GM12878 (cell line): ENCODE measurements around the gene PTPRJ. TPM values are rescaled to one million over a fixed set of nuclear protein-coding genes. Genes with fewer than 3 reads are reported as not detected.

Experiments
- ATAC-seq: fragments of 200-7000 bp; cut with Tn5 transposase; 3 replicates; pipeline ENCODE4 v1.9.1; 2020; ENCODE audit warnings: mild to moderate bottlenecking, moderate library complexity
- BruUV-seq: library from RNA; stranded (reverse); fragments of 400-500 nt; replicated peaks from 2 replicates; lab custom pipeline; 2021; lab: Mats Ljungman, UMichigan
- CTCF ChIA-PET: fragments of 300-600 bp; sonication (Branson Sonifier 250); formaldehyde crosslinking; extraction: SDS; loops from one replicate; lab custom pipeline; 2021; ENCODE audit warnings: inconsistent platforms; lab: Yijun Ruan, JAX
- POLR2A ChIA-PET: fragments of 350-600 bp; formaldehyde crosslinking; extraction: SDS; loops from one replicate; lab custom pipeline; 2021; ENCODE audit warnings: inconsistent platforms; lab: Charles Lee
- RAD21 ChIA-PET: fragments of 300-600 bp; sonication (Branson Sonifier 250); formaldehyde crosslinking; loops from one replicate; lab custom pipeline; 2023; ENCODE audit warnings: antibody characterized with exemption; ENCODE audit not compliant: unreplicated experiment; lab: Charles Lee
- SMC1A ChIA-PET: fragments of 300-600 bp; sonication (Branson Sonifier 250); formaldehyde crosslinking; loops from one replicate; lab custom pipeline; 2023; ENCODE audit not compliant: unreplicated experiment, uncharacterized antibody; lab: Charles Lee
- DNase-seq: peaks from one replicate; pipeline ENCODE4 v3.0.0-alpha.2; 2011; ENCODE audit warnings: low read depth, low spot score
- FAIRE-seq: peaks from 3 replicates; lab custom pipeline; 2011; peaks lifted over from hg19 to GRCh38; lab: Jason Lieb, UNC
- H2AFZ ChIP-seq: 2 replicates; pipeline ENCODE4 v1.6.0; 2011; ENCODE audit warnings: low read depth, low read length, control low read depth; ENCODE audit not compliant: control insufficient read depth
- H3K27ac ChIP-seq: 2 replicates; pipeline ENCODE4 v1.5.1; 2011; ENCODE audit warnings: control low read depth; ENCODE audit not compliant: control insufficient read depth, insufficient read depth
- H3K27me3 ChIP-seq, 2 experiments: replicated peaks in 1 of 2; 2 replicates each; pipeline versions ENCODE4 v1.6.0 to v1.6.1; 2011; ENCODE audit warnings: low read length in 1 of 2; ENCODE audit not compliant: control insufficient read depth in 2 of 2, insufficient read depth in 2 of 2
- H3K36me3 ChIP-seq, 2 experiments: 2 replicates each; pipeline ENCODE4 v1.5.1; 2011; ENCODE audit warnings: low read length in 1 of 2; ENCODE audit not compliant: control insufficient read depth in 2 of 2, insufficient read depth in 2 of 2
- H3K4me1 ChIP-seq: 2 replicates; pipeline ENCODE4 v1.6.1; 2011; ENCODE audit warnings: mild to moderate bottlenecking, low read length, moderate library complexity, mixed read lengths; ENCODE audit not compliant: control insufficient read depth, insufficient read depth
- H3K4me2 ChIP-seq: 2 replicates; pipeline ENCODE4 v1.6.0; 2011; ENCODE audit warnings: control low read depth; ENCODE audit not compliant: control insufficient read depth, insufficient read depth
- H3K4me3 ChIP-seq: fragments of 200-600 bp; sonication (generic); 2 replicates; pipeline ENCODE4 v1.5.1; 2016
- H3K79me2 ChIP-seq: 2 replicates; pipeline ENCODE4 v1.6.0; 2011; ENCODE audit warnings: low read length; ENCODE audit not compliant: control insufficient read depth, insufficient read depth
- H3K9ac ChIP-seq: 2 replicates; pipeline ENCODE4 v1.8.0; 2011; ENCODE audit warnings: low read length, control low read depth, mixed read lengths; ENCODE audit not compliant: control insufficient read depth, insufficient read depth
- H3K9me3 ChIP-seq: replicated peaks from 3 replicates; pipeline ENCODE4 v1.5.1; 2011; ENCODE audit warnings: mild to moderate bottlenecking, low read length; ENCODE audit not compliant: control insufficient read depth, insufficient read depth
- H4K20me1 ChIP-seq: 2 replicates; pipeline ENCODE4 v1.6.0; 2011; ENCODE audit not compliant: control insufficient read depth, insufficient read depth
- ASH2L ChIP-seq: fragments of 300-600, 200-600 bp; sonication (generic); IDR thresholded peaks from 2 replicates; pipeline ENCODE4 v1.6.1; 2017; ENCODE audit warnings: low read depth, mild to moderate bottlenecking, borderline replicate concordance
- BACH1 ChIP-seq: fragments of 450-650 bp; IDR thresholded peaks from 2 replicates; pipeline ENCODE4 v1.6.1; 2017; ENCODE audit warnings: mild to moderate bottlenecking, borderline replicate concordance
- CHD1 ChIP-seq: IDR thresholded peaks from 2 replicates; pipeline ENCODE4 v1.6.1; 2012; ENCODE audit warnings: low read depth, low read length, improper control_type of control experiment
- CREB1 ChIP-seq: IDR thresholded peaks from 2 replicates; pipeline ENCODE4 v1.6.1; 2012; ENCODE audit warnings: low read depth, mild to moderate bottlenecking, inconsistent platforms
- E4F1 ChIP-seq: fragments of 450-650 bp; IDR thresholded peaks from 2 replicates; pipeline ENCODE4 v1.6.1; 2018; ENCODE audit warnings: borderline replicate concordance, mild to moderate bottlenecking; ENCODE audit not compliant: partially characterized antibody
- ELK1 ChIP-seq: IDR thresholded peaks from 2 replicates; pipeline ENCODE4 v1.6.1; 2012; ENCODE audit warnings: low read depth, low read length, improper control_type of control experiment
- HCFC1 ChIP-seq: fragments of 150-350 bp; IDR thresholded peaks from 2 replicates; pipeline ENCODE4 v1.6.1; 2014; ENCODE audit warnings: low read length
- MTA3 ChIP-seq: IDR thresholded peaks from 2 replicates; pipeline ENCODE4 v1.6.1; 2012; ENCODE audit warnings: low read length, inconsistent platforms, borderline replicate concordance
- NFIC ChIP-seq: IDR thresholded peaks from 2 replicates; pipeline ENCODE4 v1.6.1; 2012; ENCODE audit warnings: low read depth, mild to moderate bottlenecking, inconsistent platforms, low read length, moderate library complexity
- RAD21 ChIP-seq: IDR thresholded peaks from 2 replicates; pipeline ENCODE4 v1.6.1; 2011; ENCODE audit warnings: mild to moderate bottlenecking, low read depth, low read length, moderate library complexity; ENCODE audit not compliant: insufficient read depth
- SKIL ChIP-seq: fragments of 450-650 bp; IDR thresholded peaks from 2 replicates; pipeline ENCODE4 v1.6.1; 2017; ENCODE audit warnings: mild to moderate bottlenecking, low read depth, inconsistent platforms; ENCODE audit not compliant: poor library complexity, severe bottlenecking
- WGBS: methylation state at CpG from one replicate; pipeline ENCODE4 v1.1.6; 2016; ENCODE audit warnings: low lambda C conversion rate; ENCODE audit not compliant: insufficient replicate concordance, insufficient coverage; ENCODE audit errors: missing lambda C conversion rate; 5-methylcytosine and 5-hydroxymethylcytosine counted together
- in situ Hi-C: fragments of 300-500 bp; cut with MboI; formaldehyde crosslinking; loops from 9 replicates; pipeline ENCODE4 v1.14.3; 2018; ENCODE audit warnings: mixed read lengths
- intact Hi-C: fragments of 100-400 bp; cut with micrococcal nuclease; formaldehyde crosslinking; loops from one replicate; pipeline ENCODE4 v1.14.2; 2022; ENCODE audit not compliant: unreplicated experiment
- polyA plus RNA-seq, 11 experiments: library from polyadenylated mRNA; depleted of rRNA in 4 of 11; unstranded in 6 of 11; stranded (reverse) in 5 of 11; fragments of >200 nt; fragmentation: Nextera tagmentation in 4 of 11; fragmentation: Illumina TruSeq in 1 of 11; extraction: Ambion mirVana in 4 of 11; extraction: Trizol in 1 of 11; gene quantifications; 1 replicate in 1 of 11; 2 replicates in 10 of 11; pipeline versions ENCODE4 v1.2.1 to v1.2.3, GENCODE V29; 2011 to 2016; ENCODE audit warnings: inconsistent platforms in 2 of 11, missing spikeins in 2 of 11, low read depth in 1 of 11
- total RNA-seq, 4 experiments: library from RNA; depleted of rRNA in 3 of 4; stranded (reverse); fragments of >200 nt in 3 of 4; fragmentation: Illumina TruSeq in 1 of 4; extraction: Trizol in 1 of 4; gene quantifications; 2 replicates each; pipeline versions ENCODE4 v1.2.1 to v1.2.3, GENCODE V29; 2013 to 2021

PTPRJ gene
- total and polyA plus RNA-seq, 10 of the 15 experiments (the other 5 are each of a cell fraction or from before 2014, with no cell fraction given) = 0.22 to 22.4 (median 7.4) TPM

GRCh38 chr11:48096588-48097525 lies 116.5 kb downstream of the PTPRJ start:
- DNase-seq (no peak), ATAC-seq (no peak), FAIRE-seq (no peak)
- RAD21 ChIA-PET = interaction anchor here (0.6 kb wide), 1 partner anchor 190 kb away, joined by 3 read pairs; no protein-coding TSS in a partner anchor
- Histone ChIP-seq H3K36me3 (no peaks in the 10 kb centered on the region), H3K4me1 (peaks cover 19% of the 10 kb centered on the region), H3K27me3 (no peaks in the 10 kb centered on the region), H3K4me2 (no peak overlapping the region), H3K9ac (no peak overlapping the region), H3K9me3 (no peaks in the 10 kb centered on the region; the same call in 2 of the 3 replicates), H2AFZ (no peak overlapping the region), H3K4me3 (no peak overlapping the region), H3K27ac (no peak overlapping the region), H4K20me1 (no peaks in the 10 kb centered on the region; the same call in 1 of the 2 replicates), H3K79me2 (peaks cover 2% of the 10 kb centered on the region; the same call in 1 of the 2 replicates)
- SMC1A ChIA-PET = interaction anchor here (1.2 to 1.7 kb wide), 2 partner anchors 11 to 15 kb away, joined by 3 to 5 read pairs; no protein-coding TSS in a partner anchor
- intact Hi-C loops = no loop called here
- no peak for TF ChIP-seq ELK1
- TF ChIP-seq SKIL = no peak
- no peak for TF ChIP-seq RAD21
- no peak for TF ChIP-seq NFIC
- TF ChIP-seq BACH1 = no peak
- TF ChIP-seq CHD1 = no peak
- no peak for TF ChIP-seq ASH2L
- TF ChIP-seq MTA3 = no peak
- TF ChIP-seq HCFC1 = no peak
- TF ChIP-seq CREB1 = no peak
- TF ChIP-seq E4F1 = no peak
- whole genome bisulfite sequencing = 63% methylated on average over 6 of the region's 6 CpGs
- POLR2A ChIA-PET = no interaction called here
- BruUV-seq = no TSS peak
- CTCF ChIA-PET = no interaction called here
- in situ Hi-C loops = no loop called here
